Stimulated activated CD4-positive, alpha-beta T cell treated with anti-CD3 and anti-CD28 coated beads, Interleukin-12 subunit alpha, Interleukin-12 subunit beta, amount 100 ng/mL, for 48 hours (primary cell): Measurements from ENCODE around the gene ATG4C.

Experiments
- DNase-seq, 3 donors: peaks; one replicate each; pipeline ENCODE4 v3.0.0-alpha.2; 2020; ENCODE audit warnings: low read depth in 2 of 3, low spot score in 1 of 3

The ATG4C gene

GRCh38 chr1:62836856-62837540 lies 53.1 kb downstream of the ATG4C start:
- no peak for DNase-seq

- DNase-seq: no peak
Measured at GRCh38 chr1:62840555-62840954, 56.6 kb downstream of the ATG4C start.

- peak in 1 of 3 donors; percentile 59 for DNase-seq
Measured at GRCh38 chr1:62841587-62842169, 57.7 kb downstream of the ATG4C start.

- DNase-seq: no peak
Measured at GRCh38 chr1:62844030-62844429, 60.1 kb downstream of the ATG4C start.

- no peak for DNase-seq
Measured at GRCh38 chr1:62849031-62849430, 65.1 kb downstream of the ATG4C start.

- DNase-seq: no peak
Measured at GRCh38 chr1:62852253-62852652, 68.3 kb downstream of the ATG4C start.

GRCh38 chr1:62856960-62857359 lies 73.0 kb downstream of the ATG4C start:
- DNase-seq: no peak

- no peak for DNase-seq
Measured at GRCh38 chr1:62869217-62869754, 85.4 kb downstream of the ATG4C start.

- DNase-seq: no peak
Measured at GRCh38 chr1:62870148-62870547, 86.2 kb downstream of the ATG4C start.

- DNase-seq: no peak
Measured at GRCh38 chr1:62875676-62876075, 91.7 kb downstream of the ATG4C start.

- DNase-seq: no peak
Measured at GRCh38 chr1:62876535-62876934, 92.6 kb downstream of the ATG4C start.

GRCh38 chr1:62877579-62877978 lies 93.6 kb downstream of the ATG4C start:
- DNase-seq: no peak

- DNase-seq: no peak
Measured at GRCh38 chr1:62879962-62880361, 96.0 kb downstream of the ATG4C start.

- DNase-seq: no peak
Measured at GRCh38 chr1:62882201-62883104, 98.5 kb downstream of the ATG4C start.

- no peak for DNase-seq
Measured at GRCh38 chr1:62884156-62884740, 100.3 kb downstream of the ATG4C start.

- no peak for DNase-seq
Measured at GRCh38 chr1:62887799-62888507, 104.0 kb downstream of the ATG4C start.

GRCh38 chr1:62891956-62892562 lies 108.1 kb downstream of the ATG4C start:
- DNase-seq: no peak

GRCh38 chr1:62897788-62898187 lies 113.9 kb downstream of the ATG4C start:
- DNase-seq: no peak

GRCh38 chr1:62900566-62900965 lies 116.6 kb downstream of the ATG4C start:
- no peak for DNase-seq

GRCh38 chr1:62901650-62902049 lies 117.7 kb downstream of the ATG4C start:
- DNase-seq: no peak
